Activated naive CD4-positive, alpha-beta T cell treated with anti-CD3 and anti-CD28 coated beads, Interleukin-2, amount 50 U/mL, for 24 hours (primary cell): ENCODE results near the gene CELSR2.

Source experiments
- H3K27ac Mint-ChIP-seq: one replicate; pipeline ENCODE4 v1.8.0; 2021; ENCODE audit warnings: mild to moderate bottlenecking, mixed read lengths
- H3K27me3 Mint-ChIP-seq: one replicate; pipeline ENCODE4 v1.8.0; 2021; ENCODE audit warnings: mixed read lengths
- H3K36me3 Mint-ChIP-seq: one replicate; pipeline ENCODE4 v1.8.0; 2021; ENCODE audit warnings: mixed read lengths
- H3K4me1 Mint-ChIP-seq: one replicate; pipeline ENCODE4 v1.8.0; 2021; ENCODE audit warnings: mixed read lengths
- H3K4me3 Mint-ChIP-seq: one replicate; pipeline ENCODE4 v1.8.0; 2021; ENCODE audit warnings: mild to moderate bottlenecking, mixed read lengths
- H3K9me3 Mint-ChIP-seq: one replicate; pipeline ENCODE4 v1.8.0; 2021; ENCODE audit warnings: mixed read lengths

The CELSR2 gene

DNA sequence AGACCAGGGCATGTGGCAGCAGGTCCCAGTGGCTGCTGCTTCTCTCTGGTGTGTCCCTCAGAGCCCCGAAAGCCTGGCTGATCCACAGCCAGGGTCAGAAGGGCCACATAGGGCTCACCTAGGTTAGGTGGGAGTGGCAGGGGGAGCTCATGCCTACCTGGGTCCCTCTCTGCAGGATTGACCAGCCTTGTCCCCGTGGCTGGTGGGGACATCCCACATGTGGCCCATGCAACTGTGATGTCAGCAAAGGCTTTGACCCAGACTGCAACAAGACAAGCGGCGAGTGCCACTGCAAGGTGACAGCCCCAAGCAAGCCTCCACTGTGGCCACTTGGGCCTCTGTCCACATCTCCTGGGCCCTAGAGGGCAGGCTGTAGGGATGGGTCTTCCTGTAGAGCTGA, 15.7 kb downstream of the CELSR2 start:
- H3K4me3 Mint-ChIP-seq = no peak overlapping the region
- peaks cover 2% of the 10 kb centered on the region for H3K36me3 Mint-ChIP-seq
- H3K27ac Mint-ChIP-seq = no peak overlapping the region
- H3K27me3 Mint-ChIP-seq = no peaks in the 10 kb centered on the region
- peaks cover 4% of the 10 kb centered on the region for H3K4me1 Mint-ChIP-seq
- H3K9me3 Mint-ChIP-seq = no peaks in the 10 kb centered on the region

- no peaks in the 10 kb centered on the region for H3K9me3 Mint-ChIP-seq
- no peaks in the 10 kb centered on the region for H3K27me3 Mint-ChIP-seq
- H3K27ac Mint-ChIP-seq = no peak overlapping the region
- H3K4me3 Mint-ChIP-seq = no peak overlapping the region
- H3K4me1 Mint-ChIP-seq = peaks cover 4% of the 10 kb centered on the region
- H3K36me3 Mint-ChIP-seq = peaks cover 2% of the 10 kb centered on the region
These were observed 16.5 kb downstream of the CELSR2 start for GRCh38 chr1:109265741-109266330.

GRCh38 chr1:109266965-109267364, 17.6 kb downstream of the CELSR2 start:
- no peaks in the 10 kb centered on the region for H3K27me3 Mint-ChIP-seq

GRCh38 chr1:109267743-109268300, 18.5 kb downstream of the CELSR2 start:
- Mint-ChIP-seq H3K4me1 (peaks cover 4% of the 10 kb centered on the region), H3K4me3 (no peak overlapping the region), H3K36me3 (peaks cover 2% of the 10 kb centered on the region), H3K9me3 (no peaks in the 10 kb centered on the region), H3K27ac (peak overlapping the region; percentile 19), H3K27me3 (no peaks in the 10 kb centered on the region)

More at GRCh38 chr1:109266965-109267364, 17.6 kb downstream of the CELSR2 start:
- H3K27ac Mint-ChIP-seq = no peak overlapping the region
- H3K4me1 Mint-ChIP-seq = peaks cover 4% of the 10 kb centered on the region
- H3K4me3 Mint-ChIP-seq = no peak overlapping the region
- H3K36me3 Mint-ChIP-seq = peaks cover 2% of the 10 kb centered on the region
- no peaks in the 10 kb centered on the region for H3K9me3 Mint-ChIP-seq

- H3K9me3 Mint-ChIP-seq = no peaks in the 10 kb centered on the region
- H3K27ac Mint-ChIP-seq = peak overlapping the region; percentile 19
- H3K36me3 Mint-ChIP-seq = peaks cover 2% of the 10 kb centered on the region
- peaks cover 1% of the 10 kb centered on the region for H3K4me1 Mint-ChIP-seq
- H3K27me3 Mint-ChIP-seq = no peaks in the 10 kb centered on the region
- H3K4me3 Mint-ChIP-seq = no peak overlapping the region
These were observed 19.3 kb downstream of the CELSR2 start for GRCh38 chr1:109268431-109269211.

DNA sequence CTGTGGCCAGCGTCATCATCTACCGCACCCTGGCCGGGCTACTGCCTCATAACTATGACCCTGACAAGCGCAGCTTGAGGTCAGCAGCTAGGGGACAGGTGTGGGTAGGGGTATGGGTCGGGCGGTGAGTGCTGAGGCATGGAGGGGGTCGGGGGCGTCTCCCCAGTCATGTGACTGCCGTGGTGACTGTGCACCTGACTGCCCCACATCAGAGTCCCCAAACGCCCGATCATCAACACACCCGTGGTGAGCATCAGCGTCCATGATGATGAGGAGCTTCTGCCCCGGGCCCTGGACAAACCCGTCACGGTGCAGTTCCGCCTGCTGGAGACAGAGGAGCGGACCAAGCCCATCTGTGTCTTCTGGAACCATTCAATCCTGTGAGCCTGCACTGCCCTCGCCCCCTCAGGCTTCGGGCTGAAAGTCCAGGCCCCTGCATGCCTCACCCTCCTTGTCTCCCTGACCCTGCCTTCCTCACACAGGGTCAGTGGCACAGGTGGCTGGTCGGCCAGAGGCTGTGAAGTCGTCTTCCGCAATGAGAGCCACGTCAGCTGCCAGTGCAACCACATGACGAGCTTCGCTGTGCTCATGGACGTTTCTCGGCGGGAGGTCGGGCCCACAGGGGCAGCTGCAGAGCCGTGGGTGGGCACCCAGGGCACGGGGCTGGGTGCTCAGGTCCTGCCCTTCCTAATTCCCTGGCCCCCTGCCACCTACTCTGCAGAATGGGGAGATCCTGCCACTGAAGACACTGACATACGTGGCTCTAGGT, 20.1 kb downstream of the CELSR2 start:
- peaks cover 2% of the 10 kb centered on the region for H3K36me3 Mint-ChIP-seq
- no peak overlapping the region for H3K4me3 Mint-ChIP-seq
- peaks cover 5% of the 10 kb centered on the region for H3K4me1 Mint-ChIP-seq
- H3K9me3 Mint-ChIP-seq = no peaks in the 10 kb centered on the region
- no peaks in the 10 kb centered on the region for H3K27me3 Mint-ChIP-seq
- H3K27ac Mint-ChIP-seq = no peak overlapping the region

DNA sequence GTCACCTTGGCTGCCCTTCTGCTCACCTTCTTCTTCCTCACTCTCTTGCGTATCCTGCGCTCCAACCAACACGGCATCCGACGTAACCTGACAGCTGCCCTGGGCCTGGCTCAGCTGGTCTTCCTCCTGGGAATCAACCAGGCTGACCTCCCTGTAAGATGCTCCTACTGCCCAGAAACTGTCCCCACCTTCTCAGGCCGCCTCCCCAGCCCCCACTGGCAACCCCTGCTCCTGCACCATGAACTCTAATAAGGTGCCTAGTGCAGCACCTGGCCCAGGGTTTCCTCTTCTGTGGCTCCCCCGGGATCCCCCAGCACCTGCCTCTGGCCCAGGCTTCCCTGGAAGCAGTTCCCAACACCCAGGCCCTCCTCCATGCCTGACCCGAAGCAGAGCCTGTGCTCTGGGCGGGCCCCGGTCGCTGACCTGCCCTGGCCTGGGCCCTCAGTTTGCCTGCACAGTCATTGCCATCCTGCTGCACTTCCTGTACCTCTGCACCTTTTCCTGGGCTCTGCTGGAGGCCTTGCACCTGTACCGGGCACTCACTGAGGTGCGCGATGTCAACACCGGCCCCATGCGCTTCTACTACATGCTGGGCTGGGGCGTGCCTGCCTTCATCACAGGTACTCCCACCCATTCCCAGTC, 20.8 kb downstream of the CELSR2 start:
- Mint-ChIP-seq H3K27ac (no peak overlapping the region), H3K4me1 (peaks cover 5% of the 10 kb centered on the region), H3K27me3 (no peaks in the 10 kb centered on the region), H3K4me3 (no peak overlapping the region), H3K9me3 (no peaks in the 10 kb centered on the region), H3K36me3 (peaks cover 2% of the 10 kb centered on the region)

DNA sequence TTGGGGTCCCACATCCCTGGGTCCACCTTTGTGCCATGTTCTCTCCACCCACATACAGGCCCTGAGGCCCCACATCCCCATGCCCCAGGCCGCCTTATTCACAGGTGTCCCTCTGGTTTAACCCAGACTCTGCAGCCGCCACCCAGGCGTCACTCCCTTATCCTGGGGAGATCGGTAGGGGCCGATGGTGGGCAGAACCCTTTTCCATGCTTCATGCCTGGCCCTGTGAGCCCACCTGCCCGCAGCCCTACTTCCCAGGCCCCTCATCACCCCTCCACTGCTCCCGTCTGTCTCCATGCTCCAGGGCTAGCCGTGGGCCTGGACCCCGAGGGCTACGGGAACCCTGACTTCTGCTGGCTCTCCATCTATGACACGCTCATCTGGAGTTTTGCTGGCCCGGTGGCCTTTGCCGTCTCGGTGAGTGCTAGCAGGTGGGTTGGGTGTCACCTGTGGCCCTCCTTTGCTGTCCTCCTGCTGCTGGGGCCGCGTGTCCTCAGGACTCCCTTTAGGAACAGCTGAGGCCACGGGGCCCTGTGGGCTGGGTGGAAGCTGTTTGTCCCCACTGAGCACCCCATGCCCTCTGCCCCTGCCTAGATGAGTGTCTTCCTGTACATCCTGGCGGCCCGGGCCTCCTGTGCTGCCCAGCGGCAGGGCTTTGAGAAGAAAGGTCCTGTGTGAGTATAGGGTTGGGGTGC, 21.4 kb downstream of the CELSR2 start:
- peaks cover 2% of the 10 kb centered on the region for H3K36me3 Mint-ChIP-seq
- peaks cover 5% of the 10 kb centered on the region for H3K4me1 Mint-ChIP-seq
- H3K9me3 Mint-ChIP-seq = no peaks in the 10 kb centered on the region
- no peaks in the 10 kb centered on the region for H3K27me3 Mint-ChIP-seq
- no peak overlapping the region for H3K4me3 Mint-ChIP-seq
- no peak overlapping the region for H3K27ac Mint-ChIP-seq

GRCh38 chr1:109271458-109271857, 22.1 kb downstream of the CELSR2 start:
- H3K27me3 Mint-ChIP-seq = no peaks in the 10 kb centered on the region
- H3K27ac Mint-ChIP-seq = no peak overlapping the region
- peaks cover 5% of the 10 kb centered on the region for H3K4me1 Mint-ChIP-seq
- peaks cover 2% of the 10 kb centered on the region for H3K36me3 Mint-ChIP-seq
- no peak overlapping the region for H3K4me3 Mint-ChIP-seq
- no peaks in the 10 kb centered on the region for H3K9me3 Mint-ChIP-seq

DNA sequence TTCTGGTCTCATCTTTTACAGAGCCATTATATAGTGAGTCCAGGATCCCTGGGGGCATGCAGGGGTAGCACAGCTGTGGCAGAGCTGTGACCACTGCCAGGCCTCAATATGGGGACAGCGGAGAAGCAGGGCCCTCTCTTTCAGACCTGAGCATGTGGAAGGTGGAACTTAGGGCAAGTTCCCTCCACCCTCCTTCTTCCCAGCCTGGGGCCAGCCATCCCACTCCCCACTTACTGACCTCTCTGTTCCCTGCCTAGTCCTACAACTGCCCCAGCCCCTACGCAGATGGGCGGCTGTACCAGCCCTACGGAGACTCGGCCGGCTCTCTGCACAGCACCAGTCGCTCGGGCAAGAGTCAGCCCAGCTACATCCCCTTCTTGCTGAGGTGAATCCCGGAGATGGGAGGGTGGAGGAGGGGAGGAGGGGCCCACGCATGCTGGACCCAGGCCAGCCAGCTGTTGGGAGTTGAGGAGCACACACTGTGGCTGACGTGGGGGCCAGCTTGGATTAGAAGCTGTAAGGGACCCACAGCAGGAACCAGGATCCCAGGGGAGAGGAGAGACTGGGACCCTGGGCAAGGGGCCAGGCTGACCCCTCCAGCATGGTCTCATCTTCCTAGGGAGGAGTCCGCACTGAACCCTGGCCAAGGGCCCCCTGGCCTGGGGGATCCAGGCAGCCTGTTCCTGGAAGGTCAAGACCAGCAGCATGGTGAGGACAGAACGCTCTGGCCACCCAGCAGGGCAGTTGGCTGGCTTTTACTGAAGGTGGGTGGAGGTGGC, 22.9 kb downstream of the CELSR2 start:
- Mint-ChIP-seq H3K9me3 (no peaks in the 10 kb centered on the region), H3K36me3 (peaks cover 2% of the 10 kb centered on the region), H3K27ac (no peak overlapping the region), H3K27me3 (no peaks in the 10 kb centered on the region), H3K4me3 (no peak overlapping the region), H3K4me1 (peaks cover 5% of the 10 kb centered on the region)

GRCh38 chr1:109272831-109273547, 23.6 kb downstream of the CELSR2 start:
- no peak overlapping the region for H3K27ac Mint-ChIP-seq
- H3K36me3 Mint-ChIP-seq = peaks cover 2% of the 10 kb centered on the region
- H3K9me3 Mint-ChIP-seq = no peaks in the 10 kb centered on the region
- H3K27me3 Mint-ChIP-seq = no peaks in the 10 kb centered on the region
- H3K4me1 Mint-ChIP-seq = peaks cover 5% of the 10 kb centered on the region
- H3K4me3 Mint-ChIP-seq = no peak overlapping the region

DNA sequence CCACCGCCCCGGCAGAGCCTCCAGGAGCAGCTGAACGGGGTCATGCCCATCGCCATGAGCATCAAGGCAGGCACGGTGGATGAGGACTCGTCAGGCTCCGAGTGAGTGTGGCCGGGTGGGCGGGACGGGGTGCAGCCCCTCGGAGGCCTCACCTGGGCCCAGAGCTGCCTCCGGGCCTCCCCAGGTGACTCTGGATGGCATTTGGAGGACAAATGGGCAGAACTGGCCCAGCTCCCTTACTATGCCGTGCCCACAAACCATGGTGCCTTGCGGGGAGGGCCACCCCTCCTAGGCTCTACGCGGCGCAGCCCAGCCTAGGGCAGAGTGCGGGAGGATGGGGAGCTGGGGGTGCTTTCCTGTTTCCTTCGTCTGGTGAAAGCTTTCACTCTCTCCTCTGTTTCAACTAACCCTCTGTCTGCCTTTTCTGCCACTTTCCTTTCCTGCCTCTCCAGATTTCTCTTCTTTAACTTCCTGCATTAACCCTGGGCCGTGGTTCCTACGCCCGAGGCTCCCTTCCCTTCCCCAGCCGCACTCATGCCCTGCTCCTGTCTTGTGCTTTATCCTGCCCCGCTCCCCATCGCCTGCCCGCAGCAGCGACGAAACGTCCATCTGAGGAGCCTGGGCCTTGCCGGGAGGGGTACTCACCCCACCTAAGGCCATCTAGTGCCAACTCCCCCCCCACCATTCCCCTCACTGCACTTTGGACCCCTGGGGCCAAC, 24.4 kb downstream of the CELSR2 start:
- no peaks in the 10 kb centered on the region for H3K9me3 Mint-ChIP-seq
- peaks cover 2% of the 10 kb centered on the region for H3K36me3 Mint-ChIP-seq
- H3K4me3 Mint-ChIP-seq = no peak overlapping the region
- H3K4me1 Mint-ChIP-seq = peaks cover 5% of the 10 kb centered on the region
- no peak overlapping the region for H3K27ac Mint-ChIP-seq
- no peaks in the 10 kb centered on the region for H3K27me3 Mint-ChIP-seq
